Stimulated activated CD8-positive, alpha-beta memory T cell treated with anti-CD3 and anti-CD28 coated beads, Interleukin-7, amount 100 ng/mL, for 24 hours (primary cell): Measurements from ENCODE around the gene LCP1.

Experiments
- DNase-seq: peaks from one replicate; pipeline ENCODE4 v3.0.0-alpha.2; 2020; ENCODE audit warnings: low read depth

The LCP1 gene

GRCh38 chr13:46160065-46160464 is 21.9 kb downstream of the LCP1 start:
- DNase-seq: no peak

- no peak for DNase-seq
Observed at GRCh38 chr13:46158983-46159382, 23.0 kb downstream of the LCP1 start.

- DNase-seq: no peak
Observed at GRCh38 chr13:46158222-46158621, 23.8 kb downstream of the LCP1 start.

GRCh38 chr13:46154136-46154801 is 27.7 kb downstream of the LCP1 start:
- no peak for DNase-seq

- DNase-seq: no peak
Observed at GRCh38 chr13:46152627-46153328, 29.2 kb downstream of the LCP1 start.

GRCh38 chr13:46150134-46150693 is 31.8 kb downstream of the LCP1 start:
- no peak for DNase-seq

- DNase-seq: no peak
Observed at GRCh38 chr13:46149272-46150133, 32.5 kb downstream of the LCP1 start.

GRCh38 chr13:46146898-46147297 is 35.1 kb downstream of the LCP1 start:
- no peak for DNase-seq

GRCh38 chr13:46145950-46146349 is 36.0 kb downstream of the LCP1 start:
- DNase-seq: no peak

GRCh38 chr13:46145135-46145534 is 36.8 kb downstream of the LCP1 start:
- DNase-seq: no peak

- no peak for DNase-seq
Observed at GRCh38 chr13:46143184-46143701, 38.7 kb downstream of the LCP1 start.

GRCh38 chr13:46142776-46143175 is 39.2 kb downstream of the LCP1 start:
- DNase-seq: no peak

GRCh38 chr13:46140044-46140443 is 41.9 kb downstream of the LCP1 start:
- no peak for DNase-seq

- DNase-seq: no peak
Observed at GRCh38 chr13:46137627-46138317, 44.2 kb downstream of the LCP1 start.

GRCh38 chr13:46136688-46137087 is 45.3 kb downstream of the LCP1 start:
- no peak for DNase-seq

- DNase-seq: no peak
Observed at GRCh38 chr13:46134961-46135522, 46.9 kb downstream of the LCP1 start.

- DNase-seq: no peak
Observed at GRCh38 chr13:46134494-46134893, 47.5 kb downstream of the LCP1 start.

GRCh38 chr13:46132109-46132508 is 49.9 kb downstream of the LCP1 start:
- DNase-seq: no peak

GRCh38 chr13:46131705-46132104 is 50.3 kb downstream of the LCP1 start:
- DNase-seq: no peak

GRCh38 chr13:46129955-46130618 is 51.9 kb downstream of the LCP1 start:
- no peak for DNase-seq

- DNase-seq: no peak
Observed at GRCh38 chr13:46129124-46129523, 52.9 kb downstream of the LCP1 start.
